ENCODE results near the gene KCNMB3. TPM values are rescaled to one million over a fixed set of nuclear protein-coding genes. Genes with fewer than 3 reads are reported as not detected.
"Not testable (repeated sequence)": the region's sequence is repeated elsewhere in the genome, so short reads cannot be mapped to it uniquely, and the experiment has no call there.

KCNMB3 gene
- total RNA-seq, 1 donor from 2014 or later: 2.9 TPM

- TF ChIP-seq CTCF (IDR thresholded peaks at IDR 0.05): no peak
- Histone ChIP-seq H3K4me3 (no peak overlapping the region), H3K9me3 (no peaks in the 10 kb centered on the region), H3K36me3 (no peaks in the 10 kb centered on the region), H3K4me1 (peaks cover 3% of the 10 kb centered on the region), H3K27me3 (ENCODE audit: low read depth) (no peaks in the 10 kb centered on the region), H3K27ac (no peak overlapping the region)
- DNase-seq: no peak
- intact Hi-C loops (cut with DNase I): no loop called here
- no peak for ATAC-seq
Observed at GRCh38 chr3:179256813-179257212, 5.9 kb upstream of the KCNMB3 start.

GRCh38 chr3:179247289-179248015, 3.5 kb downstream of the KCNMB3 start:
- intact Hi-C loops (cut with DNase I): no loop called here
- Histone ChIP-seq H3K4me3 (no peak overlapping the region), H3K9me3 (no peaks in the 10 kb centered on the region), H3K36me3 (peaks cover 10% of the 10 kb centered on the region), H3K27ac (no peak overlapping the region), H3K27me3 (ENCODE audit: low read depth) (no peaks in the 10 kb centered on the region), H3K4me1 (no peaks in the 10 kb centered on the region)
- ATAC-seq (no peak), DNase-seq (no peak)
- TF ChIP-seq CTCF (IDR thresholded peaks at IDR 0.05): no peak

GRCh38 chr3:179244878-179245277, 6.0 kb downstream of the KCNMB3 start:
- Histone ChIP-seq H3K27me3 (ENCODE audit: low read depth) (no peaks in the 10 kb centered on the region), H3K27ac (no peak overlapping the region), H3K4me3 (no peak overlapping the region), H3K9me3 (no peaks in the 10 kb centered on the region), H3K36me3 (no peaks in the 10 kb centered on the region), H3K4me1 (no peaks in the 10 kb centered on the region)
- intact Hi-C loops (cut with DNase I): no loop called here
- ATAC-seq (no peak), DNase-seq (no peak)
- TF ChIP-seq CTCF (IDR thresholded peaks at IDR 0.05): no peak

- intact Hi-C loops (cut with DNase I); H3K27me3 ChIP-seq (ENCODE audit: low read depth); H3K4me1 ChIP-seq; H3K9me3 ChIP-seq; H3K36me3 ChIP-seq; ATAC-seq; DNase-seq; H3K4me3 ChIP-seq; H3K27ac ChIP-seq: not testable (repeated sequence)
Observed at GRCh38 chr3:179242859-179243258, 8.1 kb downstream of the KCNMB3 start.

- H3K9me3 ChIP-seq; H3K27ac ChIP-seq; intact Hi-C loops (cut with DNase I); H3K4me1 ChIP-seq; DNase-seq; H3K27me3 ChIP-seq (ENCODE audit: low read depth); H3K36me3 ChIP-seq; ATAC-seq; H3K4me3 ChIP-seq: not testable (repeated sequence)
Observed at GRCh38 chr3:179240299-179240698, 10.6 kb downstream of the KCNMB3 start.

GRCh38 chr3:179236669-179237301, 14.1 kb downstream of the KCNMB3 start:
- Histone ChIP-seq H3K9me3 (no peaks in the 10 kb centered on the region), H3K27me3 (ENCODE audit: low read depth) (no peaks in the 10 kb centered on the region), H3K4me3 (no peak overlapping the region), H3K27ac (no peak overlapping the region), H3K36me3 (peaks cover 29% of the 10 kb centered on the region), H3K4me1 (no peaks in the 10 kb centered on the region)
- no peak for ATAC-seq
- intact Hi-C loops (cut with DNase I): no loop called here
- DNase-seq: no peak
- TF ChIP-seq CTCF (IDR thresholded peaks at IDR 0.05): no peak

All from lower lobe of right lung (tissue), 2 donors.